Activated T-helper 1 cell treated with anti-CD3 and anti-CD28 coated beads, Interleukin-12 subunit alpha, Interleukin-12 subunit beta, Interleukin-2, Interleukin-4 antibody, amounts not matched to agents 30 ng/mL and 10 ng/mL and 1 ng/mL, durations not matched to agents 14 hours and 24 hours and 36 hours (primary cell): Measurements from ENCODE around the gene NOD2. TPM values are rescaled to one million over a fixed set of nuclear protein-coding genes. Genes with fewer than 3 reads are reported as not detected.

Experiments
- DNase-seq: peaks from one replicate; pipeline ENCODE4 v3.0.0; 2021; ENCODE audit warnings: low spot score
- H3K27ac Mint-ChIP-seq: one replicate; pipeline ENCODE4 v1.8.0; 2021; ENCODE audit warnings: mild to moderate bottlenecking, mixed read lengths
- H3K27me3 Mint-ChIP-seq: one replicate; pipeline ENCODE4 v1.8.0; 2022; ENCODE audit warnings: mild to moderate bottlenecking, moderate library complexity, mixed read lengths; ENCODE audit not compliant: insufficient read depth
- H3K36me3 Mint-ChIP-seq: one replicate; pipeline ENCODE4 v1.8.0; 2021; ENCODE audit warnings: low read depth, mixed read lengths
- H3K4me1 Mint-ChIP-seq: one replicate; pipeline ENCODE4 v1.8.0; 2021; ENCODE audit warnings: low read depth, mixed read lengths
- H3K4me3 Mint-ChIP-seq: one replicate; pipeline ENCODE4 v1.8.0; 2021; ENCODE audit warnings: mild to moderate bottlenecking, moderate library complexity, mixed read lengths
- H3K9me3 Mint-ChIP-seq: one replicate; pipeline ENCODE4 v1.8.0; 2021; ENCODE audit warnings: mixed read lengths
- intact Hi-C: fragments of 100-400 bp; cut with micrococcal nuclease; formaldehyde crosslinking; loops from one replicate; pipeline ENCODE4 v1.15.1; 2024
- total RNA-seq: library from RNA; stranded (reverse); gene quantifications from 2 replicates; pipeline ENCODE4 v1.2.3, GENCODE V29; 2022

Gene NOD2
- 6.7 and 7.3 TPM in 2 replicates for total RNA-seq

DNA sequence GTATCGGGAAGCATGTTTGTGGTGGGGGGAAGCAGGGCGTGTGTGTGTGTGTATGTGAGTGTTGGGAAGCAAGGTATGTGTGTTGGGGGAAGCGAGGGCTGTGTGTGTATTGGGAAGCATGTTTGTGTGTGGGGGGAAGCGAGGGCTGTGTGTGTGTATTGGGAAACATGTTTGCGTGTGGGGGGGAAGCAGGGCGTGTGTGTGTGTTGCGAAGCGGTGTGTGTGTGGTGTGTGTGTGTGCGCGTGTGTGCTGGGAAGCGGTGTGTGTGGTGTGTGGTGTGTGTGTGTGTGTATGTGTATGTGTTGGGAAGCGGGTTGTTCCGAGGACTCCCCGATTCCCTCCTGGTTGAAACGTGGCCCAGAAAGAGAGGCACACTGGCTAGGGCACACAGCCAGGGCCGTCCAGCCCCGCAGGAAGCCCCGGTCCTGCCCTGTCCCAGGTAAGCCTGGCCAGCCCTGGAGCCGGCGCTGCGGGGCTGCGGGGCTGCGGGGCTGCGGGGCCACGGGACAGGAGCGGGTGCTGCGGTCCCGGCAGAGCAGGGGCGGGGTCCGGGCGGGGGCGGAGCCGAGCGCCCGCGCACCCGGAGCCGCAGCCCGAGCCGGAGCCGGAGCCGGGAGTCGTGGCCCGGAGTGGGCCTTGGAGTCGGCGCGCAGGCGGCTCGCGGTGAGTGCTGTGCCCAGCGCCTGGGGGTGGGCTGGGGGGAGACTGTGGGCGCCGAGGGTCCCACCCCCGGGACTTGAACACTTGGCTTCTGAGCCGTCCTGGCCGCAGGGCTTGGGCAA is at the start of gene NOD2:
NOD2 (plus strand) TSS at position 608 of the 783 bp plus-strand sequence. CDS start 5,890 bp downstream, outside the sequence.
- H3K27me3 Mint-ChIP-seq: peaks cover 4% of the 10 kb centered on the region
- intact Hi-C loops: no loop called here
- H3K27ac Mint-ChIP-seq: peak within 1 kb of the TSS; percentile 76
- H3K36me3 Mint-ChIP-seq: peaks cover 11% of the 10 kb centered on the region
- no peaks in the 10 kb centered on the region for H3K9me3 Mint-ChIP-seq
- peak; percentile 9 for DNase-seq
- peaks cover 66% of the 10 kb centered on the region for H3K4me1 Mint-ChIP-seq
- H3K4me3 Mint-ChIP-seq: peak within 1 kb of the TSS; percentile 78

DNA sequence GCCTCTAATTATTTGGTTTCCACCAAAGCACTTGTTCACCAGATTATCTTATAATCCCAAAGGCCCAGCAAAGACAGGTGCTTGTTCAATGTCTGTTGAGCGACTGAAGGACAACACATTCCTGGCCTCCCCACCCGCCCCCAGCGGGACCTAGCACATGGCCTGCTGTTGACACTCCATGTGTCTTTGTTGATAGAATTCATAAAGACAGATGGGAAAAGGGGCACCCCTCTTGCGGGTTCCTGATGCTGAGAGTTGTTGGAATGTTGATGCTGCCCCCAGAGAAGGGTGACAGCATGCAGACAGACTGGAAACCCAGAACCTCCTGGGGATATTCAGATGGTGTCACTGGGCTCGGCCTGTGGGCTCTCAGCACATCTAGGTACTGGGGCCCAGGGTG is 49.2 kb upstream of the NOD2 start:
- Mint-ChIP-seq H3K4me1 (no peaks in the 10 kb centered on the region), H3K4me3 (no peak overlapping the region), H3K27ac (no peak overlapping the region), H3K27me3 (peaks cover 2% of the 10 kb centered on the region), H3K36me3 (no peaks in the 10 kb centered on the region), H3K9me3 (no peaks in the 10 kb centered on the region)
- DNase-seq: no peak
- intact Hi-C loops: no loop called here

DNA sequence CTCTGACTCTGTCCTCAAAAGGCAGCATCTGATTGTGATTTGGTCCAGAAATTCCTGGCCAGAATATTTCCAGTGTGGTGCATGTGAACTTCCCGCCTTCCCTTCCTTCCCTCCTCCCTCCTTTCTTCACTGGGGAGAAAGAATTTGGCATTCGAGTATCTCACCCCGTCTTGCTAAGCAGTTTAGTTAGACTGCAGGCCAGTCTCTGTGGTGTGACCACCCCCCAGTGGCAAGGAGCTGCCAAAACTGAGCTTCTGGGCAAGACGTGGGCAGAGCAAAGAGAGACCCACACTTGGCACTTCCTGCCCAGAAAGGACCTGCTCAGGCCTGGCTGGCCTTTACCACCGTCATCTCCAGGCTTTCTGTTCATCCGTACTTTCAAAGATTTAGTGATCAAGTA is 48.7 kb upstream of the NOD2 start:
- H3K27ac Mint-ChIP-seq: no peak overlapping the region
- no peaks in the 10 kb centered on the region for H3K36me3 Mint-ChIP-seq
- DNase-seq: no peak
- no peak overlapping the region for H3K4me3 Mint-ChIP-seq
- peaks cover 2% of the 10 kb centered on the region for H3K27me3 Mint-ChIP-seq
- intact Hi-C loops: no loop called here
- H3K4me1 Mint-ChIP-seq: no peaks in the 10 kb centered on the region
- no peaks in the 10 kb centered on the region for H3K9me3 Mint-ChIP-seq

DNA sequence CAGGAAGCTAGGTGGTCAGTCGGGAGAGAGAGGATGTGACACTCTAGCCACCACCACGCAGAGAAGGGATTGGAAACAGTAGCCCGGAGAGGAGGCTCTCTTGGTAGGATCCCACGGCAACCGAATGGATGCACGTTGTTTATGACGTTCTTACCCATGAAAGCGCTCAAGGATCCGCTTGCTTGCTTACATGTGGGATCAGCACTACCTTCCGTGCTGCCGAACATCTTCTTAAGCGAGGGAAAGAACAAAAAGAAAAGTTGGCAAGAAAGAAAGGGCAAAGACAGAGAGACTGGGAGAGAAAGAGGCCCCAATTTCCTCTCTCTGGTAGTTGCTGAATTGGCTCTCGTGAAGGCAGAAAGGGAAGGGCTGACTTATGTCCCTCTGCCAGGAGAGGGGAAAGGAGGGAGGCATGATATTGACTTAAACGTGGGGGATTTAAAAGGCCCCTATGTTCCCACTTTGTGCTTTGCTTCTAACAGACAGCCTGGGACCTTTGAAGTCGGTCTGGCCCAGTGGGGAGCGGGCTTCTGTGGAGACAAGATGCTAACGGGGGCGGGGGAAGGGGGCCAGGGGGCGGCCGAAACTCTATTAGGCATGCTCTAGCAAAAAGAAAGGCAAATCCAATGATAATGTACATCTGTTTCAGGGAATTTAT is 47.7 kb upstream of the NOD2 start:
- Mint-ChIP-seq H3K9me3 (no peaks in the 10 kb centered on the region), H3K4me3 (no peak overlapping the region), H3K4me1 (no peaks in the 10 kb centered on the region), H3K36me3 (no peaks in the 10 kb centered on the region), H3K27me3 (no peaks in the 10 kb centered on the region), H3K27ac (no peak overlapping the region)
- no peak for DNase-seq
- intact Hi-C loops: no loop called here

DNA sequence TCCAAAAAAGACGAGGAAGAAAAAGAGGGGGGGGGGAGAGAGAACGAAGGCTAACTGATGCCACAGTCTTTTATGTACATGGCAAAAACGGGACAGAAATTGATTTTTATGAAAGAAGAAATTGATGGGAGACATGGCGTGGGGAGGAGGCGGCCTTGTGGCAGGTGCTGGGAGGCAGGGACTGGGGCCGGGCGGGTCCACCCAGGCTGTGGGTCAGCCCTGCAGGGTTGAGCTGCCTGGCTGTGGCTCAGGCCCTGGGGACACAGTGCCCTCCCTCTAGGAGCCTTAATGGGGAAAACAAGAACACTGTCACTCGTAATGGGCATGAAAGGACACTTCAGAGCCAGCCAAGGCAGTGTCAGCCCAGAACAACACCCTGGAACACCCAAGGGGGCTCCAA is 47.1 kb upstream of the NOD2 start:
- intact Hi-C loops: no loop called here
- Mint-ChIP-seq H3K36me3 (no peaks in the 10 kb centered on the region), H3K4me1 (no peaks in the 10 kb centered on the region), H3K9me3 (no peaks in the 10 kb centered on the region), H3K27me3 (no peaks in the 10 kb centered on the region), H3K4me3 (no peak overlapping the region), H3K27ac (no peak overlapping the region)
- DNase-seq: no peak

- no peak overlapping the region for H3K27ac Mint-ChIP-seq
- no peak for DNase-seq
- no peaks in the 10 kb centered on the region for H3K4me1 Mint-ChIP-seq
- H3K36me3 Mint-ChIP-seq: no peaks in the 10 kb centered on the region
- no peak overlapping the region for H3K4me3 Mint-ChIP-seq
- H3K9me3 Mint-ChIP-seq: no peaks in the 10 kb centered on the region
- intact Hi-C loops: no loop called here
- H3K27me3 Mint-ChIP-seq: no peaks in the 10 kb centered on the region
These were observed 41.5 kb upstream of the NOD2 start for GRCh38 chr16:50651835-50652438.

DNA sequence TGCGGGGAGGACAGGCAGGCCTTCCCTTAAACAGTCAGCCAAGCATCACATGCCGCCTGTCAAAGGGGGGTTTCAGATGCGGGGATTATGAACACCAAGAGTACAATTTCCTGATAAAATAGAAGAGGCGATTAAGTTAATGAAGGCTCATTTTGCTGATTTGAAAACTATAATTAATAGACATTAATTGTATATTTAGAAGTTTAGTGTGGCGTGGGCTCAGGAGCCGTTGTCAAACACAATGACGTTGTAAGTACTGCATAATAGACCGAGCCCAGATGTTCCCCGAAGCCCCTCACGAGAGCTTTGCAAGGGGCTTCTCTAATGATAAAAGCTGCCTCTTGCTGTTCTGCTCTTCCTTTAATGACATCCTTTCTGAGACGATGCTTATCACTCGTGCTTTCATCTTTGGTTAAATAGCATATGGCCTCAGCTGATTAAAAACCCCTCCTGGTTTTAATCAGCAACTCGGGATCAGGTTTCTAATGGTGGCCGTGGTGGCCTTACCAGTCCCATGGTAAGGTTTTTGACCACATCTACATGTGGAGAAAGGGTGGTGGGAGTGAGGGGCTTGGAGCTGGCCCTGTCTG is 40.5 kb upstream of the NOD2 start:
- no peaks in the 10 kb centered on the region for H3K4me1 Mint-ChIP-seq
- no peaks in the 10 kb centered on the region for H3K9me3 Mint-ChIP-seq
- intact Hi-C loops: no loop called here
- no peak overlapping the region for H3K27ac Mint-ChIP-seq
- no peak overlapping the region for H3K4me3 Mint-ChIP-seq
- H3K27me3 Mint-ChIP-seq: no peaks in the 10 kb centered on the region
- DNase-seq: no peak
- H3K36me3 Mint-ChIP-seq: no peaks in the 10 kb centered on the region

DNA sequence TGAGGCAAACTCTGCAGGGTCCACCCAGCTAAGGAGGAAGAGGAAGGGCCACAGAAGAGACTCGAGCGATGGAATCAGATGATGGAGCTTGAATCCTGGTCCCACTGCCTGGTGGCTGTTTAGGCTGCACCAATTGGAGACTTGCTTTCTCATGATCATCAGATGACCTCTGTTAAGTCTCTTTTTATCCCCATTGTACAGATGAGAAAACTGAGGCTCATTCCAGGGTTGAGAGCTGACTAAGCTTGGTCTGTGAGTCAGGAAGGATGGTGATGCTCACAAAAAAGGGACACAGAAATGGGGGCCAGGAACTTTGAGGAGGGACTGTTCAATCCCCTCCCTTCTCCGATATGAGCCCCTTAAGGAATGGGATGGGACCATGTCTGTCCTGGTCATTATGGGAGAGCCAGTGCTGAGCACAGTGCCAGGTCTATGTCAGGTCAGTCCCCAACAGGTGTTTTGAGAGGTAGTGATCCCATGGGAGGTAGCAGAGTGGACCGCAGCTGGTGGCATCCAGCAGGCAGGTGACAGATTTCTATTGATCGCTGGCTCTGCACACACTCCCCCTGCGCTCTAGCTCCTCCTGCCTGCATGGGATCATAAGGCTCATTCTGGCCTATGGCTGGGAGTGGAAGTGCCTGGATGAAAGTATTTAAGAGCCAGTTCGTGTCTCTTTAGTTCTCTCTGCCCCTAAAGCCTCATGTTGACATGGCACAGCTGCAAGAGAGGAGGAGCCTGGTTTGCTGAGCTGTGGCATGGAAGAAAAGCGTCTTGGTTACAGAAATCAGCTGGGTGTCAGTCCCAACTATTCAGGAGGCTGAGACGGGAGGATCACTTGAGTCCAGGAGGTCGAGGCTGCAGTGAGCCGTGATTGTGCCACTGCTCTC is 39.5 kb upstream of the NOD2 start:
- H3K27ac Mint-ChIP-seq: no peak overlapping the region
- H3K4me3 Mint-ChIP-seq: no peak overlapping the region
- no peaks in the 10 kb centered on the region for H3K4me1 Mint-ChIP-seq
- DNase-seq: no peak
- intact Hi-C loops: no loop called here
- no peaks in the 10 kb centered on the region for H3K27me3 Mint-ChIP-seq
- no peaks in the 10 kb centered on the region for H3K9me3 Mint-ChIP-seq
- no peaks in the 10 kb centered on the region for H3K36me3 Mint-ChIP-seq

GRCh38 chr16:50655558-50656055 is 37.8 kb upstream of the NOD2 start:
- H3K4me3 Mint-ChIP-seq: no peak overlapping the region
- intact Hi-C loops: no loop called here
- no peaks in the 10 kb centered on the region for H3K27me3 Mint-ChIP-seq
- H3K4me1 Mint-ChIP-seq: no peaks in the 10 kb centered on the region
- DNase-seq: no peak
- no peaks in the 10 kb centered on the region for H3K9me3 Mint-ChIP-seq
- H3K36me3 Mint-ChIP-seq: peaks cover 1% of the 10 kb centered on the region
- no peak overlapping the region for H3K27ac Mint-ChIP-seq

- no peaks in the 10 kb centered on the region for H3K4me1 Mint-ChIP-seq
- no peak overlapping the region for H3K27ac Mint-ChIP-seq
- intact Hi-C loops: no loop called here
These were observed 36.2 kb upstream of the NOD2 start for GRCh38 chr16:50657241-50657640.

DNA sequence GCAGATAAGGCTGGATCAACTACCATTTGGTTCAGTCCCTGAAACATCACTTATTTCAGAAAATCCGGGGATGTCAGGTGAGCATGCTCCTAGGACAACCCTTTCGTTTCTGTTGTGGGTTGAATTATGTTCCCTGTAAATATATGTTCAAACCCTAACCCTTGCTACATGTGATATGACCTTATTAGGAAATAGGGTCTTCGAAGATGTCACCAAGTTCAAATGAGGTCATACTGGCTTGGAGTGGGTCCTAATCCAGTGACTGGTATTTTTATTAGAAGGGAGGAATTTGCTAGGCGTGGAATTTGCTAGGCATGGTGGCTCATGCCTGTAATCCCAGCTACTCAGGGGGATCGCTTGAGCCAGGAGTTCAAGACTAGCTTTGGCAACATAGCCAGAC is 33.6 kb upstream of the NOD2 start:
- Mint-ChIP-seq H3K4me3 (no peak overlapping the region), H3K9me3 (no peaks in the 10 kb centered on the region), H3K36me3 (peaks cover 4% of the 10 kb centered on the region), H3K27me3 (no peaks in the 10 kb centered on the region), H3K27ac (no peak overlapping the region), H3K4me1 (peaks cover 1% of the 10 kb centered on the region)
- DNase-seq: no peak
- intact Hi-C loops: no loop called here

More at GRCh38 chr16:50657241-50657640, 36.2 kb upstream of the NOD2 start:
- Mint-ChIP-seq H3K36me3 (peaks cover 1% of the 10 kb centered on the region), H3K27me3 (no peaks in the 10 kb centered on the region), H3K9me3 (no peaks in the 10 kb centered on the region), H3K4me3 (no peak overlapping the region)
- no peak for DNase-seq

DNA sequence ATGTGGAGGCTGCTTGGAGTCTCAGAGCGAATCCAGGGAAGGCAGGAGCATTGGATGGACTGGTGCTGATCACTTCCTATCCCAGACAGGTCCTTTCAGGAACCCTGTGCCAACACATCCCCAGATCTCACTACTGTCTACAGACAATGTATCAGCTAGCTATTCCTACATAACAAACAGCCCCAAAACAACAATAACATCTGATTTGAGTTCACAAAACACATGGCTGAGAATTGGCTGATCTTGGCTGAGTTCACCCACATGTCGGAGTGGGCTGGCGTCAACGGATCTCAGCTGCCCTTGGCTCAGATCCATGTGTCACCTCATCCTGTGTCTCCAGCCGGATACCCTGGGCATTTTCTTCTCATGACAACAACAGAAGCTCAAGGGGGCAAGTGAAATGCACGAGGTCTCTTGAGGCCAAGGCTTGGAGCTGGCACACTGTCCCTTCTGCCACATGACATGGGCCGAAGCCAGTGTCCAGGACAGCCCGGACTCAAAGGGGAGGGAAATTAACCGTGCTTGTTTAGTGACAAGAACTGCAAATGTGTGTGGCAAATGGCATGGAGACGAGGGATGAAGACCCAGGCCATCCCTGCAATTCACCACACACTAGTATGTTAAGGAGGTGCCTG is 31.0 kb upstream of the NOD2 start:
- Mint-ChIP-seq H3K4me3 (peak overlapping the region; percentile 51), H3K27ac (no peak overlapping the region), H3K36me3 (peaks cover 4% of the 10 kb centered on the region), H3K4me1 (peaks cover 26% of the 10 kb centered on the region), H3K9me3 (no peaks in the 10 kb centered on the region), H3K27me3 (no peaks in the 10 kb centered on the region)
- intact Hi-C loops: no loop called here
- DNase-seq: no peak
